Colonic mucosa (tissue), 4 donors: ENCODE results near the gene GON4L. TPM values are rescaled to one million over a fixed set of nuclear protein-coding genes. Genes with fewer than 3 reads are reported as not detected.

ENCODE experiments used
- DNase-seq: peaks from one replicate; pipeline ENCODE4 v3.0.0-alpha.2; 2020
- H3K27ac ChIP-seq: fragments of 200-600 bp; one replicate; pipeline ENCODE4 v1.8.0; 2021
- H3K27me3 ChIP-seq: fragments of 200-600 bp; one replicate; pipeline ENCODE4 v1.8.0; 2021
- H3K36me3 ChIP-seq: fragments of 200-600 bp; one replicate; pipeline ENCODE4 v1.8.0; 2021
- H3K4me1 ChIP-seq: fragments of 200-600 bp; one replicate; pipeline ENCODE4 v1.8.0; 2021; ENCODE audit warnings: mild to moderate bottlenecking
- H3K4me3 ChIP-seq: fragments of 200-600 bp; one replicate; pipeline ENCODE4 v1.8.0; 2021
- H3K9ac ChIP-seq, 2 donors: one replicate each; pipeline ENCODE4 v1.7.0; 2013; ENCODE audit warnings: control low read depth in 2 of 2, low read depth in 2 of 2, low read length in 2 of 2
- H3K9me3 ChIP-seq: fragments of 200-600 bp; one replicate; pipeline ENCODE4 v1.8.0; 2021
- CTCF ChIP-seq: fragments of 200-600 bp; IDR thresholded peaks from one replicate; pipeline ENCODE4 v1.8.0; 2022; ENCODE audit warnings: antibody characterized with exemption, mild to moderate bottlenecking
- intact Hi-C: fragments of 100-400 bp; cut with DNase I; formaldehyde crosslinking; loops from one replicate; pipeline ENCODE4 v1.14.1; 2022
- total RNA-seq, 2 donors: library from RNA; stranded (reverse); fragmentation: NEBNext Ultra II Directional in 1 of 2; extraction: Animal tissue kit (Norgen Biotek cat#: 25700) in 1 of 2; gene quantifications; one replicate each; pipeline ENCODE4 v1.2.1, GENCODE V29; 2021
- donor health status: healthy.
- donor health status: DM: no; HTN: no; CAD: no.
- donor health status: DM: no; HTN: no; CAD: no.

The GON4L gene
- total RNA-seq, 2 donors from 2014 or later = 33.3 to 34.7 TPM

GRCh38 chr1:155871390-155871789 is 14.4 kb upstream of the GON4L start:
- Histone ChIP-seq H3K4me1 (no peaks in the 10 kb centered on the region), H3K4me3 (no peak overlapping the region), H3K9me3 (no peaks in the 10 kb centered on the region), H3K27ac (no peak overlapping the region), H3K27me3 (no peaks in the 10 kb centered on the region), H3K9ac (no peak overlapping the region), H3K36me3 (no peaks in the 10 kb centered on the region)
- no peak for DNase-seq
- no peak for TF ChIP-seq CTCF
- intact Hi-C loops = no loop called here

- intact Hi-C loops = no loop called here
- DNase-seq = no peak
Measured at GRCh38 chr1:155867766-155868165, 10.8 kb upstream of the GON4L start.

GRCh38 chr1:155864393-155864792 is 7.4 kb upstream of the GON4L start:
- H3K9me3 ChIP-seq = no peaks in the 10 kb centered on the region
- no peak for DNase-seq
- no peak overlapping the region for H3K9ac ChIP-seq
- intact Hi-C loops = no loop called here
- no peaks in the 10 kb centered on the region for H3K36me3 ChIP-seq
- H3K27ac ChIP-seq = no peak overlapping the region
- TF ChIP-seq CTCF = no peak
- no peaks in the 10 kb centered on the region for H3K4me1 ChIP-seq
- H3K4me3 ChIP-seq = no peak overlapping the region
- H3K27me3 ChIP-seq = no peaks in the 10 kb centered on the region

More at GRCh38 chr1:155867766-155868165, 10.8 kb upstream of the GON4L start:
- no peak for TF ChIP-seq CTCF
- H3K9ac ChIP-seq = no peak overlapping the region
- H3K4me1 ChIP-seq = no peaks in the 10 kb centered on the region
- H3K36me3 ChIP-seq = no peaks in the 10 kb centered on the region
- H3K27ac ChIP-seq = no peak overlapping the region
- H3K4me3 ChIP-seq = no peak overlapping the region
- H3K9me3 ChIP-seq = no peaks in the 10 kb centered on the region
- no peaks in the 10 kb centered on the region for H3K27me3 ChIP-seq

GRCh38 chr1:155861896-155862295 is 4.9 kb upstream of the GON4L start:
- H3K4me1 ChIP-seq = no peaks in the 10 kb centered on the region

GRCh38 chr1:155860970-155861510 is 4.0 kb upstream of the GON4L start:
- intact Hi-C loops = no loop called here
- H3K27me3 ChIP-seq = no peaks in the 10 kb centered on the region

More at GRCh38 chr1:155861896-155862295, 4.9 kb upstream of the GON4L start:
- H3K9ac ChIP-seq = no peak overlapping the region
- TF ChIP-seq CTCF = no peak
- H3K27ac ChIP-seq = no peak overlapping the region
- H3K27me3 ChIP-seq = no peaks in the 10 kb centered on the region
- no peak overlapping the region for H3K4me3 ChIP-seq
- no peaks in the 10 kb centered on the region for H3K36me3 ChIP-seq
- intact Hi-C loops = no loop called here
- no peak for DNase-seq
- no peaks in the 10 kb centered on the region for H3K9me3 ChIP-seq

More at GRCh38 chr1:155860970-155861510, 4.0 kb upstream of the GON4L start:
- Histone ChIP-seq H3K4me1 (no peaks in the 10 kb centered on the region), H3K27ac (peak overlapping the region; percentile 67), H3K9me3 (no peaks in the 10 kb centered on the region), H3K4me3 (no peak overlapping the region), H3K9ac (no peak overlapping the region), H3K36me3 (no peaks in the 10 kb centered on the region)
- TF ChIP-seq CTCF = no peak
- DNase-seq = no peak
